ENCODE data around the gene PCK2. TPM values are rescaled to one million over a fixed set of nuclear protein-coding genes. Genes with fewer than 3 reads are reported as not detected.

PCK2 gene
- total and polyA plus RNA-seq, 8 donors, result 12.9 to 61.3 (median 16.6) TPM

GRCh38 chr14:24146453-24146977, 52.4 kb downstream of the PCK2 start, which contains the start of gene PSME2:
PSME2 (minus strand) TSS chr14:24146610; CDS start chr14:24146581, 29 bp downstream.
- H3K36me3 ChIP-seq, result peaks cover 0 to 54% of the 10 kb centered on the region in 2 donors
- peak within 1 kb of the TSS; percentile 92 to 95 for H3K27ac ChIP-seq
- no peaks in the 10 kb centered on the region for H3K27me3 ChIP-seq
- peak within 1 kb of the TSS; percentile 80 to 100 for H3K4me3 ChIP-seq
- H3K4me1 ChIP-seq, result peaks cover 16 to 52% of the 10 kb centered on the region in 2 donors
- H3K9me3 ChIP-seq, result no peaks in the 10 kb centered on the region
- intact Hi-C loops (cut with DNase I), result no loop called here
- TF ChIP-seq CTCF (IDR thresholded peaks at IDR 0.05), result no peak
- peak; percentile 89 for ATAC-seq
- peak; percentile 92 to 98 (median 97) for DNase-seq

GRCh38 chr14:24146978-24147760, 53.1 kb downstream of the PCK2 start, which contains the start of gene RNF31:
RNF31 (plus strand) TSS chr14:24147498; CDS start chr14:24147699, 201 bp downstream.
- peak; percentile 95 for ATAC-seq
- H3K4me3 ChIP-seq, result peak within 1 kb of the TSS; percentile 80 to 100
- peak within 1 kb of the TSS; percentile 92 to 95 for H3K27ac ChIP-seq
- no peak for TF ChIP-seq CTCF (IDR thresholded peaks at IDR 0.05)
- H3K36me3 ChIP-seq, result peaks cover 0 to 60% of the 10 kb centered on the region in 2 donors
- peak; percentile 97 to 99 (median 98) for DNase-seq
- H3K4me1 ChIP-seq, result peaks cover 13 to 48% of the 10 kb centered on the region in 2 donors
- no peaks in the 10 kb centered on the region for H3K9me3 ChIP-seq
- intact Hi-C loops (cut with DNase I), result no loop called here
- H3K27me3 ChIP-seq, result no peaks in the 10 kb centered on the region

GRCh38 chr14:24147761-24148428, 53.8 kb downstream of the PCK2 start:
- Histone ChIP-seq H3K36me3 (peaks cover 0 to 60% of the 10 kb centered on the region in 2 donors), H3K4me1 (peaks cover 12 to 45% of the 10 kb centered on the region in 2 donors), H3K27me3 (no peaks in the 10 kb centered on the region), H3K27ac (peak overlapping the region; percentile 57 to 95), H3K9me3 (no peaks in the 10 kb centered on the region), H3K4me3 (peak overlapping the region; percentile 80 to 100)
- DNase-seq, result no peak
- TF ChIP-seq CTCF (IDR thresholded peaks at IDR 0.05), result no peak
- intact Hi-C loops (cut with DNase I), result no loop called here
- no peak for ATAC-seq

- Histone ChIP-seq H3K36me3 (peaks cover 0 to 60% of the 10 kb centered on the region in 2 donors), H3K4me1 (peaks cover 12 to 39% of the 10 kb centered on the region in 2 donors), H3K9me3 (no peaks in the 10 kb centered on the region), H3K4me3 (no peak overlapping the region), H3K27me3 (no peaks in the 10 kb centered on the region), H3K27ac (no peak overlapping the region)
- intact Hi-C loops (cut with DNase I), result no loop called here
- peak in 1 of 4 donors; percentile 35 for DNase-seq
- ATAC-seq, result no peak
- no peak for TF ChIP-seq CTCF (IDR thresholded peaks at IDR 0.05)
Measured at GRCh38 chr14:24149302-24149969, 55.3 kb downstream of the PCK2 start.

Measured in left lung (tissue), 10 donors.